ENCODE results near the gene CAMSAP3.
A peak's percentile ranks its signal among the peaks of the same experiment; 100 is the strongest.

The CAMSAP3 gene

DNA sequence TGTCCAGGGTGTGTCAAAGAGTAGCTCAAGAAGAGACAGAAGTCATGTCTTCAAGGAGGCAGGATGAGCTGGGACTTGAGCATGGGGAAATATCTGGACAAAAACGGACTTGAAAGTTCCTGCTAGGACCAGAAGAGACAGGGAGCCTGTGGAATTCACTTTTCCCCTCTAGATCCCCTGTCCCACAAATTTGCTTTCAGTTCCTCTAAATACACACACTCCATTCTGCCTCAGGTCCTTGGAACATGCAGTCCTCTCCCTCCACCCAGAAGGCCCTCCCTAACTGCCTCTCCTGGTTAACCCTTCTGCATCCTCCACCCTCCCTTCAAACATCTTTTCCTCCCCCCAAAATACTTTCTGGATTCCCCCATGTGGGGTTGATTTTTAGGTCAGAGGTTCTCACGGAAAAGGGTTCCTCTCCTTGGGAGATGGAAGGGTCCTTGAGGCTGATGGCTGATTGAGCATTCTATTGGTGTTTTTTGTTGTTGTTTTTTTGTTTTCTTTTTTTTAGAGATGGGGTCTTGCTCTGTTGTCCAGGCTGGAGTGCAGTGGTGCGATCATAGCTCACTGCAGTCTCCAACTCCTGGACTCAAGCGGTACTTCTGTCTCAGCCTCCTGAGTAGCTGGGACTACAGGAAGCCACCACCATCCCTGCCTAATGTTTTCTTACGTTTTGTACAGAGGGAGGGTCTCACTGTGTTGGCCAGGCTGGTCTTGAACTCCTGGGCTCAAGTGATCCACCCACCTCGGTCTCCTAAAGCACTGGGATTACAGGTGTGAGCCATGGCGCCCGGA, 66.3 kb downstream of the CAMSAP3 start:
- H3K4me3 ChIP-seq (replicated peaks in 1 of 2; ENCODE audit: low read depth in 2 of 2, low read length in 2 of 2) = no peak overlapping the region
- TF ChIP-seq, protein P1, sequence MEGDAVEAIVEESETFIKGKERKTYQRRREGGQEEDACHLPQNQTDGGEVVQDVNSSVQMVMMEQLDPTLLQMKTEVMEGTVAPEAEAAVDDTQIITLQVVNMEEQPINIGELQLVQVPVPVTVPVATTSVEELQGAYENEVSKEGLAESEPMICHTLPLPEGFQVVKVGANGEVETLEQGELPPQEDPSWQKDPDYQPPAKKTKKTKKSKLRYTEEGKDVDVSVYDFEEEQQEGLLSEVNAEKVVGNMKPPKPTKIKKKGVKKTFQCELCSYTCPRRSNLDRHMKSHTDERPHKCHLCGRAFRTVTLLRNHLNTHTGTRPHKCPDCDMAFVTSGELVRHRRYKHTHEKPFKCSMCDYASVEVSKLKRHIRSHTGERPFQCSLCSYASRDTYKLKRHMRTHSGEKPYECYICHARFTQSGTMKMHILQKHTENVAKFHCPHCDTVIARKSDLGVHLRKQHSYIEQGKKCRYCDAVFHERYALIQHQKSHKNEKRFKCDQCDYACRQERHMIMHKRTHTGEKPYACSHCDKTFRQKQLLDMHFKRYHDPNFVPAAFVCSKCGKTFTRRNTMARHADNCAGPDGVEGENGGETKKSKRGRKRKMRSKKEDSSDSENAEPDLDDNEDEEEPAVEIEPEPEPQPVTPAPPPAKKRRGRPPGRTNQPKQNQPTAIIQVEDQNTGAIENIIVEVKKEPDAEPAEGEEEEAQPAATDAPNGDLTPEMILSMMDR (IDR thresholded peaks at IDR 0.05; ENCODE audit: low read depth, low read length) = no peak
- DNase-seq (ENCODE audit: low read depth in 2 of 2) = no peak

DNA sequence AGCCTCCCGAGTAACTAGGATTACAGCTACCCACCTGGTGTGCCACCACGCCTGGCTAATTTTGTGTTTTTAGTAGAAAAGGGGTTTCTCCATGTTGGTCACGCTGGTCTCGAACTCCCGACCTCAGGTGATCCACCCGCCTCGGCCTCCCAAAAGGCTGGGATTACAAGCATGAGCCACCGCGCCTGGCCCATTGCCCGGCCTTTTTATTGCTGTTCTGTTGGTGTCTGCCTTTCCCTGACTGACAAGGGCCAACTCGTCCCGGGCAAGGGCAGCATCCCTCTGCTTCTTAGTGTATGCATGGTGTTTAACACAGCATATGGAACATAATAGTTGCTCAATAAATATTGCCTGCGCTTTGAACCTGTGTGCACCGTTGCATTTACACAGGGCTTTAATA, 67.0 kb downstream of the CAMSAP3 start:
- no peak for DNase-seq (ENCODE audit: low read depth in 2 of 2)
- no peak overlapping the region for H3K4me3 ChIP-seq (replicated peaks in 1 of 2; ENCODE audit: low read depth in 2 of 2, low read length in 2 of 2)
- TF ChIP-seq, protein P1 (IDR thresholded peaks at IDR 0.05; ENCODE audit: low read depth, low read length) = no peak

DNA sequence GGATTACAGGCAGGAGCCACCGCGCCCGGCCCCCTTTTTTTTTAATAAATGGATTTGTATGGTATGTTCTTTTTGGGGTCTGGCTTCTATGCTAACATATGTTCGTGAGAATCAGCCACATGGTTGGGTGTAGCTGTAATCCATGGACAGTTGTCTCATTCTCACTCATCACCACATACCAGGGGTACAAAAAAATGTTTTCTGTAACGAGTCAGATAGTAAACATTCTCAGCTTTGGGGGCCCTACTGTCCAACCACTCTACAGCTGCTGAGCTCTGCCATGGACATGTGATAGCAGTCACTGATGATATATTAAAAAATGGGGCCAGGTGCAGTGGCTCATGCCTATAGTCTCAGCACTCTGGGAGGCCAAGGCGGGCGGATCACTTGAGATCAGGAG, 68.0 kb downstream of the CAMSAP3 start:
- no peak for DNase-seq (ENCODE audit: low read depth in 2 of 2)
- TF ChIP-seq, protein P1 (IDR thresholded peaks at IDR 0.05; ENCODE audit: low read depth, low read length) = no peak
- no peak overlapping the region for H3K4me3 ChIP-seq (replicated peaks in 1 of 2; ENCODE audit: low read depth in 2 of 2, low read length in 2 of 2)

DNA sequence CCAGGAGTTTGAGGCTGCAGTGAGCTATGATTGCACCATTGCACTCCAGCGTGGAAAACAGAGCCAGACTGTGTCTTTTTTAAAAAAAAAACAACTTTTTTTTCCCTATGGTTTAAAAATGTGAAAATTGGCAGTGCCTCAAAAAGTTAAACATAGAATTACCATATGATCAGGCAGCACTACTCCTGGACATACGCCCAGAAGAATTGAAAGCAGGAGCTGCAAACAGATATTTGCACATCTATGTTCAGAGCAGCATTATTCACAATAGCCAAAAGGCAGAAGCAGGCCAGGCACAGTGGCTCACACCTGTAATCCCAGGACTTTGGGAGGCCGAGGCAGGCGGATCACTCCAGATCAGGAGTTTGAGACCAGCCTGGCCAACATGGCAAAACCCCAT, 69.4 kb downstream of the CAMSAP3 start:
- peak; percentile 55 to 85 for DNase-seq (ENCODE audit: low read depth in 2 of 2)
- TF ChIP-seq, protein P1 (IDR thresholded peaks at IDR 0.05; ENCODE audit: low read depth, low read length) = no peak
- no peak overlapping the region for H3K4me3 ChIP-seq (replicated peaks in 1 of 2; ENCODE audit: low read depth in 2 of 2, low read length in 2 of 2)

Data from cardiac fibroblast (primary cell).